Loucy (cell line): Measurements from ENCODE around the gene CELSR2.

ENCODE experiments used
- CTCF ChIP-seq: fragments of 200-600 bp; sonication (generic); conservative IDR thresholded peaks from 2 replicates; pipeline ENCODE4 v1.5.1; 2014; ENCODE audit warnings: mild to moderate bottlenecking, antibody characterized with exemption, low read length
- EZH2phosphoT487 ChIP-seq: fragments of 200-600 bp; IDR thresholded peaks from 2 replicates; pipeline ENCODE4 v1.6.1; 2018; ENCODE audit warnings: antibody characterized with exemption, mild to moderate bottlenecking, moderate library complexity, borderline replicate concordance

- no peak for TF ChIP-seq CTCF
- no peak for TF ChIP-seq EZH2phosphoT487
These were observed 40.4 kb upstream of the CELSR2 start for GRCh38 chr1:109208836-109209463.
